ENCODE measurements around the gene WDR36. TPM values are rescaled to one million over a fixed set of nuclear protein-coding genes. Genes with fewer than 3 reads are reported as not detected.
A peak's percentile ranks its signal among the peaks of the same experiment; 100 is the strongest.

WDR36 gene
- total and polyA plus RNA-seq, 2 experiments from 2014 or later, result 18.5 to 56.8 TPM

DNA sequence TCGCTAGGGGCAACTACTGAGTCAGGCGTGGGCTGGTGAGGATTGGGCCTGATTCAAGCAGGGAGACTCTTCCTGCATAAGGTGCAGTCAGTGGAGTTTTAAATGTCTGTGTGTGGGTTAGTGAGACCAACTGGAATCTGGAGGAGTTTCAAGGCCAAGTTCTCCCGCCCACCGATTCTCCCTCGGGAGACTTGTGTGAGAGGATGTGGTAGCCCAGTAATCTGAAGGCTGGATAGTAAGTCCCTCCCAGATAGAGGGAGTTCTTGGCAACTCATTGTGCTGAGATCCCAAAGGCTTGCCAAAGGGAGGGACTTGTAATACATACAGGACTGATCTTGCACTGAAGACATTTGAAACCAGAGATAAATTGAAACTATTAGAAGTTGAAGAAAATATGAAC, 51.8 kb downstream of the WDR36 start:
- Mint-ChIP-seq H3K27ac (no peak overlapping the region), H3K4me1 (no peaks in the 10 kb centered on the region), H3K9me3 (no peaks in the 10 kb centered on the region), H3K36me3 (ENCODE audit: low read depth) (no peaks in the 10 kb centered on the region), H3K27me3 (ENCODE audit: insufficient read depth, low read depth, poor library complexity) (peaks cover 1% of the 10 kb centered on the region), H3K4me3 (no peak overlapping the region)
- Histone ChIP-seq H4K20me1 (replicated peaks; ENCODE audit: insufficient read depth) (no peaks in the 10 kb centered on the region), H3K27ac (ENCODE audit: low read depth) (no peak overlapping the region), H3K4me3 (no peak overlapping the region), H3K79me2 (replicated peaks; ENCODE audit: insufficient read depth) (no peaks in the 10 kb centered on the region), H3K36me3 (ENCODE audit: insufficient read depth) (no peaks in the 10 kb centered on the region), H3K4me2 (no peak overlapping the region), H3K27me3 (ENCODE audit: insufficient read depth) (no peaks in the 10 kb centered on the region), H3K4me1 (ENCODE audit: insufficient read depth) (no peaks in the 10 kb centered on the region), H3K9me2 (ENCODE audit: insufficient read depth) (no peaks in the 10 kb centered on the region), H3F3A (replicated peaks; ENCODE audit: low read depth) (no peaks in the 10 kb centered on the region), H2AFZ (no peak overlapping the region)
- TF ChIP-seq EZH2 (IDR thresholded peaks at IDR 0.05; ENCODE audit: low read depth, unreplicated experiment) (no peak), JUNB (IDR thresholded peaks at IDR 0.05; ENCODE audit: unreplicated experiment) (no peak), NANOG (IDR thresholded peaks at IDR 0.05; ENCODE audit: borderline replicate concordance) (no peak), STAT1 (IDR thresholded peaks at IDR 0.05; ENCODE audit: unreplicated experiment) (no peak), ZNF331 (CRISPR knock-in tag; IDR thresholded peaks at IDR 0.05; ENCODE audit: low read depth) (no peak), POLR2AphosphoS5 (IDR thresholded peaks at IDR 0.05; ENCODE audit: low read depth) (no peak), EZH2phosphoT487 (IDR thresholded peaks at IDR 0.05; ENCODE audit: unreplicated experiment) (no peak), CREB1 (CRISPR knock-in tag; IDR thresholded peaks at IDR 0.05; ENCODE audit: low read depth) (no peak), ZNF114 (CRISPR knock-in tag; IDR thresholded peaks at IDR 0.05) (no peak)
- TF ChIP-seq, protein P1, sequence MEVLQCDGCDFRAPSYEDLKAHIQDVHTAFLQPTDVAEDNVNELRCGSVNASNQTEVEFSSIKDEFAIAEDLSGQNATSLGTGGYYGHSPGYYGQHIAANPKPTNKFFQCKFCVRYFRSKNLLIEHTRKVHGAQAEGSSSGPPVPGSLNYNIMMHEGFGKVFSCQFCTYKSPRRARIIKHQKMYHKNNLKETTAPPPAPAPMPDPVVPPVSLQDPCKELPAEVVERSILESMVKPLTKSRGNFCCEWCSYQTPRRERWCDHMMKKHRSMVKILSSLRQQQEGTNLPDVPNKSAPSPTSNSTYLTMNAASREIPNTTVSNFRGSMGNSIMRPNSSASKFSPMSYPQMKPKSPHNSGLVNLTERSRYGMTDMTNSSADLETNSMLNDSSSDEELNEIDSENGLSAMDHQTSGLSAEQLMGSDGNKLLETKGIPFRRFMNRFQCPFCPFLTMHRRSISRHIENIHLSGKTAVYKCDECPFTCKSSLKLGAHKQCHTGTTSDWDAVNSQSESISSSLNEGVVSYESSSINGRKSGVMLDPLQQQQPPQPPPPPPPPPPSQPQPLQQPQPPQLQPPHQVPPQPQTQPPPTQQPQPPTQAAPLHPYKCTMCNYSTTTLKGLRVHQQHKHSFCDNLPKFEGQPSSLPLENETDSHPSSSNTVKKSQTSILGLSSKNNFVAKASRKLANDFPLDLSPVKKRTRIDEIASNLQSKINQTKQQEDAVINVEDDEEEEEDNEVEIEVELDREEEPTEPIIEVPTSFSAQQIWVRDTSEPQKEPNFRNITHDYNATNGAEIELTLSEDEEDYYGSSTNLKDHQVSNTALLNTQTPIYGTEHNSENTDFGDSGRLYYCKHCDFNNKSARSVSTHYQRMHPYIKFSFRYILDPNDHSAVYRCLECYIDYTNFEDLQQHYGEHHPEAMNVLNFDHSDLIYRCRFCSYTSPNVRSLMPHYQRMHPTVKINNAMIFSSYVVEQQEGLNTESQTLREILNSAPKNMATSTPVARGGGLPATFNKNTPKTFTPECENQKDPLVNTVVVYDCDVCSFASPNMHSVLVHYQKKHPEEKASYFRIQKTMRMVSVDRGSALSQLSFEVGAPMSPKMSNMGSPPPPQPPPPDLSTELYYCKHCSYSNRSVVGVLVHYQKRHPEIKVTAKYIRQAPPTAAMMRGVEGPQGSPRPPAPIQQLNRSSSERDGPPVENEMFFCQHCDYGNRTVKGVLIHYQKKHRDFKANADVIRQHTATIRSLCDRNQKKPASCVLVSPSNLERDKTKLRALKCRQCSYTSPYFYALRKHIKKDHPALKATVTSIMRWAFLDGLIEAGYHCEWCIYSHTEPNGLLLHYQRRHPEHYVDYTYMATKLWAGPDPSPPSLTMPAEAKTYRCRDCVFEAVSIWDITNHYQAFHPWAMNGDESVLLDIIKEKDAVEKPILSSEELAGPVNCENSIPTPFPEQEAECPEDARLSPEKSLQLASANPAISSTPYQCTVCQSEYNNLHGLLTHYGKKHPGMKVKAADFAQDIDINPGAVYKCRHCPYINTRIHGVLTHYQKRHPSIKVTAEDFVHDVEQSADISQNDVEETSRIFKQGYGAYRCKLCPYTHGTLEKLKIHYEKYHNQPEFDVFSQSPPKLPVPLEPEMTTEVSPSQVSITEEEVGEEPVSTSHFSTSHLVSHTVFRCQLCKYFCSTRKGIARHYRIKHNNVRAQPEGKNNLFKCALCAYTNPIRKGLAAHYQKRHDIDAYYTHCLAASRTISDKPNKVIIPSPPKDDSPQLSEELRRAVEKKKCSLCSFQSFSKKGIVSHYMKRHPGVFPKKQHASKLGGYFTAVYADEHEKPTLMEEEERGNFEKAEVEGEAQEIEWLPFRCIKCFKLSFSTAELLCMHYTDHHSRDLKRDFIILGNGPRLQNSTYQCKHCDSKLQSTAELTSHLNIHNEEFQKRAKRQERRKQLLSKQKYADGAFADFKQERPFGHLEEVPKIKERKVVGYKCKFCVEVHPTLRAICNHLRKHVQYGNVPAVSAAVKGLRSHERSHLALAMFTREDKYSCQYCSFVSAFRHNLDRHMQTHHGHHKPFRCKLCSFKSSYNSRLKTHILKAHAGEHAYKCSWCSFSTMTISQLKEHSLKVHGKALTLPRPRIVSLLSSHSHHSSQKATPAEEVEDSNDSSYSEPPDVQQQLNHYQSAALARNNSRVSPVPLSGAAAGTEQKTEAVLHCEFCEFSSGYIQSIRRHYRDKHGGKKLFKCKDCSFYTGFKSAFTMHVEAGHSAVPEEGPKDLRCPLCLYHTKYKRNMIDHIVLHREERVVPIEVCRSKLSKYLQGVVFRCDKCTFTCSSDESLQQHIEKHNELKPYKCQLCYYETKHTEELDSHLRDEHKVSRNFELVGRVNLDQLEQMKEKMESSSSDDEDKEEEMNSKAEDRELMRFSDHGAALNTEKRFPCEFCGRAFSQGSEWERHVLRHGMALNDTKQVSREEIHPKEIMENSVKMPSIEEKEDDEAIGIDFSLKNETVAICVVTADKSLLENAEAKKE (CRISPR knock-in tag; IDR thresholded peaks at IDR 0.05), result no peak
- TF ChIP-seq, protein P2, sequence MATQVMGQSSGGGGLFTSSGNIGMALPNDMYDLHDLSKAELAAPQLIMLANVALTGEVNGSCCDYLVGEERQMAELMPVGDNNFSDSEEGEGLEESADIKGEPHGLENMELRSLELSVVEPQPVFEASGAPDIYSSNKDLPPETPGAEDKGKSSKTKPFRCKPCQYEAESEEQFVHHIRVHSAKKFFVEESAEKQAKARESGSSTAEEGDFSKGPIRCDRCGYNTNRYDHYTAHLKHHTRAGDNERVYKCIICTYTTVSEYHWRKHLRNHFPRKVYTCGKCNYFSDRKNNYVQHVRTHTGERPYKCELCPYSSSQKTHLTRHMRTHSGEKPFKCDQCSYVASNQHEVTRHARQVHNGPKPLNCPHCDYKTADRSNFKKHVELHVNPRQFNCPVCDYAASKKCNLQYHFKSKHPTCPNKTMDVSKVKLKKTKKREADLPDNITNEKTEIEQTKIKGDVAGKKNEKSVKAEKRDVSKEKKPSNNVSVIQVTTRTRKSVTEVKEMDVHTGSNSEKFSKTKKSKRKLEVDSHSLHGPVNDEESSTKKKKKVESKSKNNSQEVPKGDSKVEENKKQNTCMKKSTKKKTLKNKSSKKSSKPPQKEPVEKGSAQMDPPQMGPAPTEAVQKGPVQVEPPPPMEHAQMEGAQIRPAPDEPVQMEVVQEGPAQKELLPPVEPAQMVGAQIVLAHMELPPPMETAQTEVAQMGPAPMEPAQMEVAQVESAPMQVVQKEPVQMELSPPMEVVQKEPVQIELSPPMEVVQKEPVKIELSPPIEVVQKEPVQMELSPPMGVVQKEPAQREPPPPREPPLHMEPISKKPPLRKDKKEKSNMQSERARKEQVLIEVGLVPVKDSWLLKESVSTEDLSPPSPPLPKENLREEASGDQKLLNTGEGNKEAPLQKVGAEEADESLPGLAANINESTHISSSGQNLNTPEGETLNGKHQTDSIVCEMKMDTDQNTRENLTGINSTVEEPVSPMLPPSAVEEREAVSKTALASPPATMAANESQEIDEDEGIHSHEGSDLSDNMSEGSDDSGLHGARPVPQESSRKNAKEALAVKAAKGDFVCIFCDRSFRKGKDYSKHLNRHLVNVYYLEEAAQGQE (IDR thresholded peaks at IDR 0.05; ENCODE audit: unreplicated experiment), result no peak
- TF ChIP-seq, protein P3, sequence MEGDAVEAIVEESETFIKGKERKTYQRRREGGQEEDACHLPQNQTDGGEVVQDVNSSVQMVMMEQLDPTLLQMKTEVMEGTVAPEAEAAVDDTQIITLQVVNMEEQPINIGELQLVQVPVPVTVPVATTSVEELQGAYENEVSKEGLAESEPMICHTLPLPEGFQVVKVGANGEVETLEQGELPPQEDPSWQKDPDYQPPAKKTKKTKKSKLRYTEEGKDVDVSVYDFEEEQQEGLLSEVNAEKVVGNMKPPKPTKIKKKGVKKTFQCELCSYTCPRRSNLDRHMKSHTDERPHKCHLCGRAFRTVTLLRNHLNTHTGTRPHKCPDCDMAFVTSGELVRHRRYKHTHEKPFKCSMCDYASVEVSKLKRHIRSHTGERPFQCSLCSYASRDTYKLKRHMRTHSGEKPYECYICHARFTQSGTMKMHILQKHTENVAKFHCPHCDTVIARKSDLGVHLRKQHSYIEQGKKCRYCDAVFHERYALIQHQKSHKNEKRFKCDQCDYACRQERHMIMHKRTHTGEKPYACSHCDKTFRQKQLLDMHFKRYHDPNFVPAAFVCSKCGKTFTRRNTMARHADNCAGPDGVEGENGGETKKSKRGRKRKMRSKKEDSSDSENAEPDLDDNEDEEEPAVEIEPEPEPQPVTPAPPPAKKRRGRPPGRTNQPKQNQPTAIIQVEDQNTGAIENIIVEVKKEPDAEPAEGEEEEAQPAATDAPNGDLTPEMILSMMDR (conservative IDR thresholded peaks at IDR 0.05; ENCODE audit: low read depth in 2 of 2), result no peak
- TF ChIP-seq, protein P4, sequence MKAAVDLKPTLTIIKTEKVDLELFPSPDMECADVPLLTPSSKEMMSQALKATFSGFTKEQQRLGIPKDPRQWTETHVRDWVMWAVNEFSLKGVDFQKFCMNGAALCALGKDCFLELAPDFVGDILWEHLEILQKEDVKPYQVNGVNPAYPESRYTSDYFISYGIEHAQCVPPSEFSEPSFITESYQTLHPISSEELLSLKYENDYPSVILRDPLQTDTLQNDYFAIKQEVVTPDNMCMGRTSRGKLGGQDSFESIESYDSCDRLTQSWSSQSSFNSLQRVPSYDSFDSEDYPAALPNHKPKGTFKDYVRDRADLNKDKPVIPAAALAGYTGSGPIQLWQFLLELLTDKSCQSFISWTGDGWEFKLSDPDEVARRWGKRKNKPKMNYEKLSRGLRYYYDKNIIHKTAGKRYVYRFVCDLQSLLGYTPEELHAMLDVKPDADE (IDR thresholded peaks at IDR 0.05), result no peak
- DNase-seq (ENCODE audit: low spot score), result no peak
- peak; percentile 38; the same call in 1 of the 3 replicates for ATAC-seq

All from GM23338 (cell line).